Measurements from ENCODE around the gene SCYGR1. TPM values are rescaled to one million over a fixed set of nuclear protein-coding genes. Genes with fewer than 3 reads are reported as not detected.

SCYGR1 gene
- total RNA-seq, 1 donor from 2014 or later, result not detected

GRCh38 chr2:227340106-227340505, 47.6 kb downstream of the SCYGR1 start:
- ATAC-seq, result no peak

GRCh38 chr2:227339098-227339599, 48.6 kb downstream of the SCYGR1 start:
- DNase-seq (ENCODE audit: missing footprints) (no peak), ATAC-seq (no peak)
- intact Hi-C loops (cut with DNase I), result no loop called here

More at GRCh38 chr2:227340106-227340505, 47.6 kb downstream of the SCYGR1 start:
- DNase-seq (ENCODE audit: missing footprints), result no peak
- intact Hi-C loops (cut with DNase I), result no loop called here

Other genes starting within 250 kb of the SCYGR1 start
- 13.6 TPM for gene COL4A4, start 223.7 kb downstream of the SCYGR1 start, total RNA-seq
- 5.5 TPM for gene COL4A3, start 223.3 kb downstream of the SCYGR1 start, total RNA-seq
- gene MFF, start 62.7 kb downstream of the SCYGR1 start, total RNA-seq, result 91.5 TPM
- gene TM4SF20, start 8.6 kb downstream of the SCYGR1 start, total RNA-seq, result not detected
- 57.8 TPM for gene AGFG1, start 84.2 kb upstream of the SCYGR1 start, total RNA-seq
- not detected for gene SCYGR2, start 210.9 kb upstream of the SCYGR1 start, total RNA-seq
- not detected for gene SCYGR3, start 226.9 kb upstream of the SCYGR1 start, total RNA-seq
- not detected for gene SCYGR4, start 229.5 kb upstream of the SCYGR1 start, total RNA-seq

Data from Right ventricle myocardium inferior (tissue), 1 donor.